Subcutaneous abdominal adipose tissue (tissue), 5 donors: ENCODE data around the gene CD2BP2.
A peak's percentile ranks its signal among the peaks of the same experiment; 100 is the strongest.

Experiments
- H3K27ac ChIP-seq: one replicate; pipeline ENCODE4 v1.7.0; 2013; ENCODE audit warnings: low read depth, mild to moderate bottlenecking, inconsistent platforms, low read length, moderate library complexity
- H3K27me3 ChIP-seq, 5 donors: one replicate each; pipeline ENCODE4 v1.7.0; 2013; ENCODE audit warnings: low read length in 5 of 5, inconsistent platforms in 1 of 5; ENCODE audit not compliant: control insufficient read depth in 5 of 5, insufficient read depth in 4 of 5
- H3K36me3 ChIP-seq, 5 donors: one replicate each; pipeline ENCODE4 v1.7.0; 2013; ENCODE audit warnings: low read length in 5 of 5; ENCODE audit not compliant: control insufficient read depth in 5 of 5, insufficient read depth in 5 of 5
- H3K4me1 ChIP-seq, 5 donors: one replicate each; pipeline ENCODE4 v1.7.0; 2013; ENCODE audit warnings: low read length in 5 of 5, mild to moderate bottlenecking in 3 of 5, moderate library complexity in 1 of 5; ENCODE audit not compliant: control insufficient read depth in 5 of 5, insufficient read depth in 5 of 5
- H3K4me3 ChIP-seq, 5 donors: one replicate each; pipeline ENCODE4 v1.7.0; 2013; ENCODE audit warnings: low read length in 5 of 5, low read depth in 1 of 5
- H3K9ac ChIP-seq, 5 donors: one replicate each; pipeline ENCODE4 v1.7.0; 2013; ENCODE audit warnings: low read length in 5 of 5, mild to moderate bottlenecking in 4 of 5, moderate library complexity in 3 of 5
- H3K9me3 ChIP-seq, 5 donors: one replicate each; pipeline ENCODE4 v1.7.0; 2013; ENCODE audit warnings: low read length in 5 of 5; ENCODE audit not compliant: control insufficient read depth in 5 of 5
- donor health status: healthy.
- donor health status: healthy.
- donor health status: healthy.
- donor health status: healthy.
- donor health status: healthy.

CD2BP2 gene

GRCh38 chr16:30353438-30354129 lies 1.5 kb downstream of the CD2BP2 start:
- Histone ChIP-seq H3K27me3 (peaks cover 0 to 8% (median 0%) of the 10 kb centered on the region in 5 donors), H3K4me3 (peak overlapping the region in 1 of 5 donors; percentile 88), H3K36me3 (peaks cover 0 to 60% (median 46%) of the 10 kb centered on the region in 5 donors), H3K9me3 (no peaks in the 10 kb centered on the region), H3K4me1 (peaks cover 14 to 62% (median 51%) of the 10 kb centered on the region in 5 donors), H3K27ac (peak overlapping the region; percentile 97), H3K9ac (peak overlapping the region in 4 of 5 donors; percentile 77 to 95 (median 88))

DNA sequence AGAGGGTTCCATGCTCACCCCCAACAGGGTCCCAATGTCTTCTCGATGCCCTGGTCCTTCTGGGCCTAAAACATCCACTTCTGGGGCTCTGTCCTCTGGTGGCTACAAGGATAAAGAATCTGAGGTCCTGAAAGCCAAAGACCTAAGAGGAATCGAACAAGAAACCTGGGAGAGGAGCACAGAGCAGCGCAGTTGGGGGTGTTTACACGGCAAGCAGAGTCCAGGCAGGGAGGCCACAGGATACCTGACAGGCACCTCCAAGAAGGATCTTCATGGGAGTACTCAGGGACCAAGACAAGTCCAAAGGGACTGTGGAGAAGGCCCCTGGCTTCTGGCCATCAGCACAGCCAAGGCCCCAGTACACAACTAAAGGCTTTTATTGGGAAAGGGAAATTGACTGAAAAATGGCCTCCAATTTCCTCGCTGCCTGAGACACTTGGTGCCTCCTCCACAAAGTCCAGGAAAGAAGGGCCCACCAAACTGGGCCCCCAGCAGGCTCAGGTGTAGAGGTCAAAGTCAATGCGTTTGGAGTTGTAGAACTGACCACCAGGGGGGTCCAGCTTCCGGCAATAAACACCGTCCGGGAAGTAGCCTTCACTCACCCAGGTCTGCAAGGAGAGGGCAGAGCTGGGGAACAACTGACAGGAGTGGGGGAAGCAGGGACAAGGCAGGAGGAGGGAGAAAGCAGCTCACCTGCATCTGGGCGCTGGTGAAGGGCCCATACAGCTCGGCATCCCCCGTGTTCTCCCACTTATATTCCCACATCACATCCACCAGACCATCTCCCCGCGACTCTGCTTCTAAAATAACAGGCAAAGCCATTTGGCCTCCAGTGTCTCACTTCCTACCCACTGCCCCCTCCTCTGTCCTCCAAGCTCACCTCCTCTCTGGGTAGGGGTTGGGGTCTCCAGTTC lies 2.4 kb downstream of the CD2BP2 start:
- Histone ChIP-seq H3K4me1 (peaks cover 14 to 62% (median 51%) of the 10 kb centered on the region in 5 donors), H3K36me3 (peaks cover 0 to 52% (median 38%) of the 10 kb centered on the region in 5 donors), H3K4me3 (no peak overlapping the region), H3K27me3 (peaks cover 0 to 8% (median 0%) of the 10 kb centered on the region in 5 donors), H3K9ac (peak overlapping the region in 2 of 5 donors; percentile 48 to 68), H3K27ac (peak overlapping the region; percentile 97), H3K9me3 (no peaks in the 10 kb centered on the region)

- H3K36me3 ChIP-seq, result peaks cover 0 to 43% (median 31%) of the 10 kb centered on the region in 5 donors
- H3K4me3 ChIP-seq, result no peak overlapping the region
- peaks cover 14 to 55% (median 48%) of the 10 kb centered on the region in 5 donors for H3K4me1 ChIP-seq
- H3K27me3 ChIP-seq, result peaks cover 0 to 8% (median 0%) of the 10 kb centered on the region in 5 donors
- peak overlapping the region; percentile 97 for H3K27ac ChIP-seq
- peak overlapping the region; percentile 26 to 68 (median 37) for H3K9ac ChIP-seq
- H3K9me3 ChIP-seq, result no peaks in the 10 kb centered on the region
These were observed 3.3 kb downstream of the CD2BP2 start for GRCh38 chr16:30351586-30352419.

- Histone ChIP-seq H3K9ac (no peak overlapping the region), H3K27me3 (peaks cover 0 to 8% (median 0%) of the 10 kb centered on the region in 5 donors), H3K36me3 (peaks cover 0 to 40% (median 31%) of the 10 kb centered on the region in 5 donors), H3K27ac (no peak overlapping the region), H3K9me3 (no peaks in the 10 kb centered on the region), H3K4me3 (no peak overlapping the region), H3K4me1 (peaks cover 14 to 47% (median 41%) of the 10 kb centered on the region in 5 donors)
These were observed 4.1 kb downstream of the CD2BP2 start for GRCh38 chr16:30351001-30351441.

DNA sequence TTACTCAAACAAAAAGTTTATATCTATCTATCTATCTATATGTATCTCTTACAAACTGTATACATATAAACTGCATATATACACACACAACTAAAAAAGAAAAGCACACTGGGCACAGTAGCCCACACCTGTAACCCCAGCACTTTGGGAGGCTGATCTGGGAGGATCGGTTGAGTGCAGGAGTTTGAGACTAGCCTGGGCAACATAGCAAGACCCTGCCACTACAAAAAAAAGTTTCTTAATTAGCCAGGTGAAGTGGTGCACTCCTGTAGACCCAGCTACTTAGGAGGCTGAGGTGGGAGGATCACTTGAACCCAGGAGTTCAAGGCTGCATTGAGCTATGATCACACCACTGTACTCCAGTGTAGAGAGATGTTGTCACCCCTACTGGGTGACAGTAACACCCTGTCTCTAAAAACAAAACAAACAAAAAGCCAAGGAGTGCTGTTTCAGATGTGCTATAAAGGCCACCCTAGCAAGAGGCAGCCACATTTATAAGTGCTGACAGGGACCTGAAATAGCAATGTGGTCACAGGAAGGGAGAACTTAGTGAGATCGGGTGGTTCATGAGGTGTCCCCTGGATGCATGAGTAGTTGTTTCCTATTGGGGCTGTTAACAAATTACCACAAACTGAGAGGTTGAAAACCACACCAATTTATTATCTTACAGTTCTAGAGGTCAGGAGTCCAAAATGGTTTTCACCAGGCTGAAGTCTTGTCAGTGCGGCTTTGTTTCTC lies 4.8 kb downstream of the CD2BP2 start:
- peaks cover 0 to 6% (median 0%) of the 10 kb centered on the region in 5 donors for H3K27me3 ChIP-seq
- H3K36me3 ChIP-seq, result peaks cover 0 to 40% (median 31%) of the 10 kb centered on the region in 5 donors
- no peak overlapping the region for H3K27ac ChIP-seq
- H3K4me3 ChIP-seq, result no peak overlapping the region
- no peaks in the 10 kb centered on the region for H3K9me3 ChIP-seq
- peaks cover 11 to 40% (median 35%) of the 10 kb centered on the region in 5 donors for H3K4me1 ChIP-seq
- H3K9ac ChIP-seq, result no peak overlapping the region

DNA sequence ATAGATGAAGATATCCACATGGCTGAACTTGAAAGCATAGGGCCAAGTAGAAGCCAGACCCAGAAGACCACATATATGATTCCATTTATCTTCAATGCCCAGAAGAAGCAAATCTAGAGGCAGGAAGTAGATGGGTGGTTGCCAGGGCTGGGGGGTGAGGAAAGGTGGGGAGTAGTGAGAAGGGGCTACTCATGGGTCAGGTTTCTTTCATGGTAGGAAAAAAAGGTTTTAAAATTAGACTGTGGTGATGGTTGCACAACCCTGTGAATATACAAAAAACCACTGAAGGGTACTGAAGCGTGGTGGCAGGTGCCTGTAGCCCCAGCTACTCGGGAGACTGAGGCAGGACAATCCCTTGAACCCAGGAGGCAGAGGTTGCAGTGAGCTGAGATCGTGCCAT lies 5.4 kb downstream of the CD2BP2 start:
- no peak overlapping the region for H3K9ac ChIP-seq
- H3K4me3 ChIP-seq, result no peak overlapping the region
- H3K36me3 ChIP-seq, result peaks cover 0 to 40% (median 31%) of the 10 kb centered on the region in 5 donors
- no peaks in the 10 kb centered on the region for H3K9me3 ChIP-seq
- peaks cover 0 to 4% (median 0%) of the 10 kb centered on the region in 5 donors for H3K27me3 ChIP-seq
- H3K4me1 ChIP-seq, result peaks cover 10 to 36% (median 33%) of the 10 kb centered on the region in 5 donors
- no peak overlapping the region for H3K27ac ChIP-seq

GRCh38 chr16:30348929-30349328 lies 6.2 kb downstream of the CD2BP2 start:
- H3K4me3 ChIP-seq, result no peak overlapping the region
- H3K36me3 ChIP-seq, result peaks cover 0 to 39% (median 31%) of the 10 kb centered on the region in 5 donors
- H3K27ac ChIP-seq, result no peak overlapping the region

DNA sequence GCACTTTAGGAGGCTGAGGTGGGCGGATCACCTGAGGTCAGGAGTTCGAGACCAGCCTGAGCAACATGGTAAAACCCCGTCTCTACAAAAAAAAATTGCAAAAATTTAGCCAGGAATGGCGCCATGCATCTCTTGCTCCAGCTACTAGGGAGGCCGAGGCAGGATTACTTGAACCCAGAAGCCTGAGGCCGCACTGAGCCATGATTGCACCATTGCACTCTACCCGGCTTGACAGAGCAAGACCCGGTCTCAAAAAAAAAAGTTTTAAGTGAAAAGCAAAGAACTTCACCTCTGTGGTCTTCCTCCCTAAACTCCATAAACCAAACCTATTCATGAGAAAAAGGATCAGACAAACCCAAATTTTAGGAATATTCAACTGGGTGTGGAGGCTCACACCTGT lies 7.0 kb downstream of the CD2BP2 start:
- Histone ChIP-seq H3K27me3 (peaks cover 0 to 4% (median 0%) of the 10 kb centered on the region in 5 donors), H3K27ac (no peak overlapping the region), H3K4me1 (peaks cover 7 to 21% (median 19%) of the 10 kb centered on the region in 5 donors), H3K36me3 (peaks cover 0 to 31% (median 26%) of the 10 kb centered on the region in 5 donors), H3K4me3 (no peak overlapping the region), H3K9me3 (no peaks in the 10 kb centered on the region), H3K9ac (no peak overlapping the region)

More at GRCh38 chr16:30348929-30349328, 6.2 kb downstream of the CD2BP2 start:
- Histone ChIP-seq H3K9ac (no peak overlapping the region), H3K9me3 (no peaks in the 10 kb centered on the region), H3K4me1 (peaks cover 7 to 28% (median 26%) of the 10 kb centered on the region in 5 donors), H3K27me3 (peaks cover 0 to 4% (median 0%) of the 10 kb centered on the region in 5 donors)

GRCh38 chr16:30346286-30346685 lies 8.8 kb downstream of the CD2BP2 start:
- Histone ChIP-seq H3K4me3 (no peak overlapping the region), H3K27me3 (no peaks in the 10 kb centered on the region), H3K27ac (no peak overlapping the region), H3K9me3 (no peaks in the 10 kb centered on the region), H3K4me1 (peaks cover 0 to 3% (median under 1%) of the 10 kb centered on the region in 5 donors), H3K9ac (no peak overlapping the region), H3K36me3 (peaks cover 0 to 13% (median 12%) of the 10 kb centered on the region in 5 donors)
